Measurements from ENCODE around the gene CAMK2N2. TPM values are rescaled to one million over a fixed set of nuclear protein-coding genes. Genes with fewer than 3 reads are reported as not detected.

Gene CAMK2N2
- total RNA-seq, 2 donors from 2014 or later: 0.33 to 1.8 TPM

GRCh38 chr3:184234224-184234623 lies 27.1 kb downstream of the CAMK2N2 start:
- peaks cover 9% of the 10 kb centered on the region for H3K4me1 Mint-ChIP-seq
- H3K27ac Mint-ChIP-seq: no peak overlapping the region

DNA sequence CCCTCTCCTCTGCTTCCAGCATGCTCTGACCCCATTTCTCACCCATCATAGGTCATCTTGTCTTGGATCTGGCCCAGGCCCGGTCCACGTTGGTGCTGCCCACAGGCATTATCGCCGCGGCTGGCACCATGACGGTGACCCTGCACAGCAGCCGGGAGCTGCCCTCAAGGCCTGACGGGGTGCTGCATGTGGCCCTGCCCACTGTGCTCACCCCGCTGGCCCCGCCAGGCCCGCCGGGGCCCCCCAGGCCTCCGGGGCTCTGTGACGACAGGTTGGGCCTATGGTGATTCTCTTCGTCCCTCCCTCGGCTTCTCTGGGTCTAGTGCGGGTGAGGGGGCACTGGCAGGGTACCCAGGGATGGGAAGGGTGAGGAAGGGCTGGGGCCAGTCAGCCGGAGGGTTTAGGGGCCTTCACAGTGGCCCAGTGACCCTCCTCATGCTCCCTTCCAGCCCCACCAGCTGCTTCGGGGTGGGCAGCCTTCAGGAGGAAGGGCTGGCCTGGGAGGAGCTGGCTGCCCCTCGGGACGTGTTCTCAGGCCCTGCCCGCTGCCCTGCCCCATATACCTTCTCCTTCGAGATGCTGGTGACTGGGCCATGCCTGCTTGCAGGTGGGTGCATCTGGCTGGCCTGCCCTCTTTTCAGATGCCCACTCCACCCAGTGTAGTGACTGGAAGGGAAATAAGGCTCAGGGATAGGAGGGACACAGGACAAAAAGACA lies 28.1 kb downstream of the CAMK2N2 start:
- WGBS, 2 experiments (ENCODE audit: insufficient coverage in 1 of 2, insufficient read length in 1 of 2): 88 to 95% methylated on average over 11 to 23 of the region's 23 CpGs

More at GRCh38 chr3:184234224-184234623, 27.1 kb downstream of the CAMK2N2 start:
- Histone ChIP-seq H3K4me1 (ENCODE audit: control insufficient read depth, insufficient read depth, low read length) (peaks cover 3% of the 10 kb centered on the region), H3K27ac (ENCODE audit: low read depth, low read length) (no peak overlapping the region), H3K9me3 (ENCODE audit: control insufficient read depth, low read length) (no peaks in the 10 kb centered on the region), H3K36me3 (ENCODE audit: control insufficient read depth, insufficient read depth, low read length) (no peaks in the 10 kb centered on the region), H3K9ac (ENCODE audit: extremely low read depth, low read length, poor library complexity, severe bottlenecking) (no peak overlapping the region), H3K27me3 (ENCODE audit: control insufficient read depth, insufficient read depth, low read length, poor library complexity, severe bottlenecking) (peaks cover 69% of the 10 kb centered on the region), H3K4me3 (ENCODE audit: low read length) (no peak overlapping the region)
- no peaks in the 10 kb centered on the region for H3K36me3 Mint-ChIP-seq (ENCODE audit: low read depth)
- no peak for TF ChIP-seq CTCF (conservative IDR thresholded peaks at IDR 0.05)
- no peak overlapping the region for H3K4me3 Mint-ChIP-seq
- no peak for DNase-seq
- no peaks in the 10 kb centered on the region for H3K9me3 Mint-ChIP-seq
- peaks cover 73% of the 10 kb centered on the region for H3K27me3 Mint-ChIP-seq (ENCODE audit: insufficient read depth)
- 73% methylated on average over 4 of the region's 4 CpGs; no CpG with 5 or more reads in 1 of the 2 experiments for WGBS, 2 experiments (ENCODE audit: insufficient coverage in 1 of 2, insufficient read length in 1 of 2)

GRCh38 chr3:184231671-184232070 lies 29.7 kb downstream of the CAMK2N2 start:
- H3K36me3 ChIP-seq (ENCODE audit: control insufficient read depth, insufficient read depth, low read length): no peaks in the 10 kb centered on the region
- H3K4me1 ChIP-seq (ENCODE audit: control insufficient read depth, insufficient read depth, low read length): peaks cover 3% of the 10 kb centered on the region
- H3K9me3 ChIP-seq (ENCODE audit: control insufficient read depth, low read length): no peaks in the 10 kb centered on the region
- Mint-ChIP-seq H3K9me3 (no peaks in the 10 kb centered on the region), H3K27ac (no peak overlapping the region), H3K4me3 (peak overlapping the region; percentile 47), H3K27me3 (ENCODE audit: insufficient read depth) (peaks cover 79% of the 10 kb centered on the region), H3K4me1 (peaks cover 9% of the 10 kb centered on the region), H3K36me3 (ENCODE audit: low read depth) (no peaks in the 10 kb centered on the region)
- TF ChIP-seq CTCF (conservative IDR thresholded peaks at IDR 0.05): no peak
- WGBS, 2 experiments (ENCODE audit: insufficient coverage in 1 of 2, insufficient read length in 1 of 2): 65 to 82% methylated on average over 2 to 3 of the region's 3 CpGs
- no peak overlapping the region for H3K9ac ChIP-seq (ENCODE audit: extremely low read depth, low read length, poor library complexity, severe bottlenecking)
- no peak for DNase-seq
- no peak overlapping the region for H3K27ac ChIP-seq (ENCODE audit: low read depth, low read length)
- H3K27me3 ChIP-seq (ENCODE audit: control insufficient read depth, insufficient read depth, low read length, poor library complexity, severe bottlenecking): peaks cover 84% of the 10 kb centered on the region
- no peak overlapping the region for H3K4me3 ChIP-seq (ENCODE audit: low read length)

More for the DNA sequence above, 28.1 kb downstream of the CAMK2N2 start:
- Histone ChIP-seq H3K27ac (ENCODE audit: low read depth, low read length) (no peak overlapping the region), H3K4me3 (ENCODE audit: low read length) (no peak overlapping the region), H3K27me3 (ENCODE audit: control insufficient read depth, insufficient read depth, low read length, poor library complexity, severe bottlenecking) (peaks cover 78% of the 10 kb centered on the region), H3K9ac (ENCODE audit: extremely low read depth, low read length, poor library complexity, severe bottlenecking) (no peak overlapping the region), H3K4me1 (ENCODE audit: control insufficient read depth, insufficient read depth, low read length) (peaks cover 3% of the 10 kb centered on the region), H3K9me3 (ENCODE audit: control insufficient read depth, low read length) (no peaks in the 10 kb centered on the region), H3K36me3 (ENCODE audit: control insufficient read depth, insufficient read depth, low read length) (no peaks in the 10 kb centered on the region)
- H3K27me3 Mint-ChIP-seq (ENCODE audit: insufficient read depth): peaks cover 77% of the 10 kb centered on the region
- H3K9me3 Mint-ChIP-seq: no peaks in the 10 kb centered on the region
- H3K4me3 Mint-ChIP-seq: no peak overlapping the region
- no peak overlapping the region for H3K27ac Mint-ChIP-seq
- no peaks in the 10 kb centered on the region for H3K36me3 Mint-ChIP-seq (ENCODE audit: low read depth)
- no peak for TF ChIP-seq CTCF (conservative IDR thresholded peaks at IDR 0.05)
- H3K4me1 Mint-ChIP-seq: peaks cover 9% of the 10 kb centered on the region
- DNase-seq: no peak
